ENCODE data around the gene MCL1.
"Not testable (repeated sequence)": the region's sequence is repeated elsewhere in the genome, so short reads cannot be mapped to it uniquely, and the experiment has no call there.

MCL1 gene

DNA sequence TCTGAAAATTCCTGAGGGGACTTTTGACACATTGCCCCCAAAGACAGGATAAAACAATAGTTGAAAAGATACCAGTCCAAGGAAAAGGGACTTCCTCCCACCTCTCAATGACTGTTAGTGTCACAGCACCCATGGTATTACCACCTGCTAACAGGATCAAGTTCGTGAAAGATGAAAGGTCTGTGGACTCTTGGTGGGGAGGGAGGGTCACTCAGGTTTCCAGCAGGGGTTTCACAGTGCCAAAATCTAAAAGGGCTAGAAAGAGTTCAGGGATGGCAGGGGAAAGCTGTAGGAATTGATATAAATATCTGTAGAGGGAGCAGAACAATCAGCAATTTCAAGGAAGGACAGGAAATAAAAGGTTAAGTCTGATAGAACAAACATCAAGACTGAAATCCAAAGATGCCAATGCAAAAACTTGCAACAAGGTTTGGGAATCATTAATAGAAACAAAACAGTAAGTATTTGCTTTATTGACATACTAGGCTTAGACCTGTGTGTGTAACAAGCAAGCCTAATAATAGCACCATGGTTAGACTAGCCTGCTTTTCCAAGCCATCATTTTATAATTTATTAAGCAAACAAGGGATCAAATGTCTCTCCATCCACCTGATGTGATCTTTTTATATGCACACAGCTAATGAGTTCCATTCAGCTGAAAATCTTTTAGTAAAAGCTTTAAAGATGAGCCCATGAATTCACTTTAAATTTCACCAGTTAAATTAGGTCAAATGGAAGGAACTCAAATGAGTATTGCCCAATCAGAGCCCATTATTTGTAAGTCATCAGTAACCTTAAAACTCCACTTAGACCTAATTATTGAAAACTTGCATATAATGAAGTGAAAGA, 3.7 kb downstream of the MCL1 start:
- ChIA-PET POLR2A (ENCODE audit: low non-redundant PET) (interaction anchor here (1.0 kb wide), 1 partner anchor 11 kb away, joined by 3 read pairs; no protein-coding TSS in a partner anchor), CTCF (interaction anchor here (0.7 to 2.0 kb wide), 2 partner anchors 15 to 86 kb away, joined by 3 to 11 read pairs; no protein-coding TSS in a partner anchor)
- DNase-seq (ENCODE audit: low spot score), result no peak
- H3K27ac ChIP-seq, result no peak overlapping the region
- TF ChIP-seq, protein P1, sequence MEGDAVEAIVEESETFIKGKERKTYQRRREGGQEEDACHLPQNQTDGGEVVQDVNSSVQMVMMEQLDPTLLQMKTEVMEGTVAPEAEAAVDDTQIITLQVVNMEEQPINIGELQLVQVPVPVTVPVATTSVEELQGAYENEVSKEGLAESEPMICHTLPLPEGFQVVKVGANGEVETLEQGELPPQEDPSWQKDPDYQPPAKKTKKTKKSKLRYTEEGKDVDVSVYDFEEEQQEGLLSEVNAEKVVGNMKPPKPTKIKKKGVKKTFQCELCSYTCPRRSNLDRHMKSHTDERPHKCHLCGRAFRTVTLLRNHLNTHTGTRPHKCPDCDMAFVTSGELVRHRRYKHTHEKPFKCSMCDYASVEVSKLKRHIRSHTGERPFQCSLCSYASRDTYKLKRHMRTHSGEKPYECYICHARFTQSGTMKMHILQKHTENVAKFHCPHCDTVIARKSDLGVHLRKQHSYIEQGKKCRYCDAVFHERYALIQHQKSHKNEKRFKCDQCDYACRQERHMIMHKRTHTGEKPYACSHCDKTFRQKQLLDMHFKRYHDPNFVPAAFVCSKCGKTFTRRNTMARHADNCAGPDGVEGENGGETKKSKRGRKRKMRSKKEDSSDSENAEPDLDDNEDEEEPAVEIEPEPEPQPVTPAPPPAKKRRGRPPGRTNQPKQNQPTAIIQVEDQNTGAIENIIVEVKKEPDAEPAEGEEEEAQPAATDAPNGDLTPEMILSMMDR (conservative IDR thresholded peaks at IDR 0.05; ENCODE audit: low read depth), result no peak

GRCh38 chr1:150575072-150575489, 4.3 kb downstream of the MCL1 start:
- DNase-seq (ENCODE audit: low spot score), result no peak
- ChIA-PET POLR2A (ENCODE audit: low non-redundant PET) (interaction anchor here (1.0 kb wide), 1 partner anchor 11 kb away, joined by 3 read pairs; no protein-coding TSS in a partner anchor), CTCF (interaction anchor here (0.7 to 2.0 kb wide), 2 partner anchors 14 to 87 kb away, joined by 3 to 11 read pairs; no protein-coding TSS in a partner anchor)
- H3K27ac ChIP-seq, result peak overlapping the region; percentile 88
- TF ChIP-seq, protein P1 (conservative IDR thresholded peaks at IDR 0.05; ENCODE audit: low read depth), result no peak

- CTCF ChIA-PET, result interaction anchor here (0.7 to 2.0 kb wide), 3 partner anchors 14 to 88 kb away, joined by 3 to 11 read pairs (median 4); no protein-coding TSS in a partner anchor
- TF ChIP-seq, protein P1 (conservative IDR thresholded peaks at IDR 0.05; ENCODE audit: low read depth), result no peak
- DNase-seq (ENCODE audit: low spot score), result no peak
- H3K27ac ChIP-seq, result peak overlapping the region; percentile 88
- POLR2A ChIA-PET (ENCODE audit: low non-redundant PET), result interaction anchor here (0.6 kb wide), 1 partner anchor 254 kb away, joined by 3 read pairs; no protein-coding TSS in a partner anchor
These were observed 4.9 kb downstream of the MCL1 start for GRCh38 chr1:150574260-150575071.

DNA sequence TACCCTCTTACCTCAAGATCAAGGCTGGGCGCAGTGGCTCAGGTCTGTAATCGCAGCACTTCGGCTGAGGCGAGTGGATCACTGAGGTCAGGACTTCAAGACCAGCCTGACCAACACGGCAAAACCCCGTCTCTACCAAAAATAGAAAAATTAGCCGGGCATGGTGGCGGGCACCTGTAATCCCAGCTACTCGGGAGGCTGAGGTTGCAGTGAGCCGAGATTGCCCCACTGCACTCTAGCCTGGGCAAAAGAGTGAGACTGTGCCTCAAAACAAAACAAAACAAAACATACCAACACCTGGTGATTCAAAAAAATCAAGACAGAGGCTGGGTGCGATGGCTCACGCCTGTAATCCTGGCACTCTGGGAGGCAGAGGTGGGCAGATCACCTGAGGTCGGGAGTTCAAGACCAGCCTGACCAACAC, 5.8 kb downstream of the MCL1 start:
- ChIA-PET POLR2A (ENCODE audit: low non-redundant PET) (interaction anchor here (0.6 to 1.0 kb wide), 2 partner anchors 12 to 253 kb away, joined by 3 to 4 read pairs; no protein-coding TSS in a partner anchor), CTCF (interaction anchor here (0.8 kb wide), 1 partner anchor 14 kb away, joined by 4 read pairs; no protein-coding TSS in a partner anchor)
- H3K27ac ChIP-seq, result peak overlapping the region; percentile 88
- not testable (repeated sequence) for DNase-seq (ENCODE audit: low spot score)

DNA sequence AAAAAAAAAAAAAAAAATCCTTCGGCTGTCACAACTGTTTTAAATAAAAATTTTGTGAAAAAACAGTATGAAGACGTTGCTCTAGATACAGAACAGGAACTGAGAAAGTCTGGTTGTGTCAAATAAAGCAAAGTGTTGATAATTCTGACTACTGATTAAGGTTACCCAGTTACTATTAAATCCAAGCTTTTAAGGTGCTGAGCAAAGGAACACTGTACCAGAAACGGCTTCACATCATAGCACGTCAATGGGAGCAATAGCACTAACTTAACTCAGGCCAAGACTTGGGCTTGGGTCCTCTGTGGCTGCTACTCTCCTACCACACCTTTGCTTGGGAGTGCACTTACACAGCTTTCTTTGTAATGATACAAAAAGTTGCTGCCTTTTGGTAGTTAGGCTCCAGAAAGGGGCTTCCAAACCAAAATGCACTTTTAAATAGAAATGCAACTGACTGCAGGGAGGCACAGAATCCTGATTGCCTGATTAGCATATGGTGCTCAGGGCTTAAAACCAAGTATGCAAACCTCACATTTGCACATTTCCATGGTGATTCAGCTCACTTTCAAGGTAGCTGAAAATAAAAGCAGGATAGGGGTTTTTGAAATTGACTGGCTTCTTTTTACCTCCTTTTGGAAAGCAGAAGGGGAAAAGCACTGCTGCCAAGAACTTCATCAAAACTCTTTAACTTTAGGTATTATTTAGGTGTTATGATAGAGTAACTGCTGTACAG, 6.3 kb downstream of the MCL1 start:
- no peak for DNase-seq (ENCODE audit: low spot score)
- TF ChIP-seq, protein P1 (conservative IDR thresholded peaks at IDR 0.05; ENCODE audit: low read depth), result no peak
- peak overlapping the region; percentile 88 for H3K27ac ChIP-seq
- ChIA-PET POLR2A (ENCODE audit: low non-redundant PET) (interaction anchor here (0.7 to 1.0 kb wide), 3 partner anchors 11 to 76 kb away, joined by 3 to 4 read pairs (median 4); no protein-coding TSS in a partner anchor), CTCF (no interaction called here)

- TF ChIP-seq, protein P1 (conservative IDR thresholded peaks at IDR 0.05; ENCODE audit: low read depth), result no peak
- POLR2A ChIA-PET (ENCODE audit: low non-redundant PET), result interaction anchor here (1.9 kb wide), 1 partner anchor 10 kb away, joined by 16 read pairs; the partner anchor contains the start of gene MCL1
- CTCF ChIA-PET, result no interaction called here
- DNase-seq (ENCODE audit: low spot score), result no peak
- peak overlapping the region; percentile 100 for H3K27ac ChIP-seq
These were observed 10.8 kb downstream of the MCL1 start for GRCh38 chr1:150568594-150568966.
